ENCODE results near the gene PALM. TPM values are rescaled to one million over a fixed set of nuclear protein-coding genes. Genes with fewer than 3 reads are reported as not detected.

The PALM gene
- total and polyA plus RNA-seq, 4 experiments from 2014 or later, result not detected

GRCh38 chr19:789701-790060, 80.9 kb downstream of the PALM start:
- H3K36me3 ChIP-seq (ENCODE audit: insufficient read depth, low read length), result no peaks in the 10 kb centered on the region
- H3K4me1 Mint-ChIP-seq, result no peaks in the 10 kb centered on the region
- no peak overlapping the region for H3K27ac ChIP-seq (ENCODE audit: low read depth, low read length)
- H3K36me3 Mint-ChIP-seq, result no peaks in the 10 kb centered on the region
- H3K4me3 Mint-ChIP-seq, result no peak overlapping the region
- ChIA-PET CTCF (ENCODE audit: partially characterized antibody) (no interaction called here), POLR2A (ENCODE audit: partially characterized antibody) (interaction anchor here (0.6 kb wide), 1 partner anchor 229 kb away, joined by 3 read pairs; no protein-coding TSS in a partner anchor)
- H3K27ac Mint-ChIP-seq, result no peak overlapping the region
- H3K27me3 Mint-ChIP-seq, result no peaks in the 10 kb centered on the region
- DNase-seq, result no peak
- no peaks in the 10 kb centered on the region for H3K4me1 ChIP-seq (ENCODE audit: insufficient read depth, low read length)
- H3K27me3 ChIP-seq (ENCODE audit: insufficient read depth, low read length), result no peaks in the 10 kb centered on the region
- no peaks in the 10 kb centered on the region for H3K9me3 Mint-ChIP-seq
- H3K4me3 ChIP-seq (ENCODE audit: low read length in 2 of 2), result no peak overlapping the region
- intact Hi-C loops (cut with micrococcal nuclease), result loop anchor here (10.0 kb wide), 1 partner anchor 455 kb away; the partner anchor contains the start of genes ATP5F1D and MIDN
- H3K9me3 ChIP-seq (ENCODE audit: control insufficient read depth in 1 of 2, low read length in 2 of 2), result no peaks in the 10 kb centered on the region

GRCh38 chr19:791007-791566, 82.4 kb downstream of the PALM start:
- H3K27ac Mint-ChIP-seq, result no peak overlapping the region
- POLR2A ChIA-PET (ENCODE audit: partially characterized antibody), result no interaction called here
- no peaks in the 10 kb centered on the region for H3K4me1 Mint-ChIP-seq
- H3K9me3 Mint-ChIP-seq, result no peaks in the 10 kb centered on the region
- no peaks in the 10 kb centered on the region for H3K27me3 ChIP-seq (ENCODE audit: insufficient read depth, low read length)
- H3K36me3 Mint-ChIP-seq, result no peaks in the 10 kb centered on the region
- H3K4me3 ChIP-seq (ENCODE audit: low read length in 2 of 2), result no peak overlapping the region
- H3K27ac ChIP-seq (ENCODE audit: low read depth, low read length), result no peak overlapping the region
- intact Hi-C loops (cut with micrococcal nuclease), result loop anchor here (10.0 kb wide), 1 partner anchor 454 kb away; the partner anchor contains the start of genes ATP5F1D and MIDN
- H3K36me3 ChIP-seq (ENCODE audit: insufficient read depth, low read length), result no peaks in the 10 kb centered on the region
- H3K27me3 Mint-ChIP-seq, result no peaks in the 10 kb centered on the region
- CTCF ChIA-PET (ENCODE audit: partially characterized antibody), result no interaction called here
- H3K4me3 Mint-ChIP-seq, result no peak overlapping the region
- H3K9me3 ChIP-seq (ENCODE audit: control insufficient read depth in 1 of 2, low read length in 2 of 2), result no peaks in the 10 kb centered on the region
- H3K4me1 ChIP-seq (ENCODE audit: insufficient read depth, low read length), result peaks cover under 1% of the 10 kb centered on the region
- DNase-seq, result no peak

GRCh38 chr19:791567-792305, 83.0 kb downstream of the PALM start:
- POLR2A ChIA-PET (ENCODE audit: partially characterized antibody), result no interaction called here
- peaks cover under 1 to 3% (median 2%) of the 10 kb centered on the region in 4 donors for H3K4me1 Mint-ChIP-seq
- intact Hi-C loops (cut with micrococcal nuclease), result loop anchor here (10.0 kb wide), 1 partner anchor 453 kb away; the partner anchor contains the start of genes ATP5F1D and MIDN
- DNase-seq, result peak in 1 of 5 donors; percentile 27
- Histone ChIP-seq H3K4me1 (ENCODE audit: insufficient read depth, low read length) (peaks cover 5% of the 10 kb centered on the region), H3K27ac (ENCODE audit: low read depth, low read length) (no peak overlapping the region), H3K27me3 (ENCODE audit: insufficient read depth, low read length) (no peaks in the 10 kb centered on the region), H3K9me3 (ENCODE audit: control insufficient read depth in 1 of 2, low read length in 2 of 2) (no peaks in the 10 kb centered on the region), H3K36me3 (ENCODE audit: insufficient read depth, low read length) (no peaks in the 10 kb centered on the region), H3K4me3 (ENCODE audit: low read length in 2 of 2) (no peak overlapping the region)
- no peak overlapping the region for H3K27ac Mint-ChIP-seq
- no peaks in the 10 kb centered on the region for H3K27me3 Mint-ChIP-seq
- no peaks in the 10 kb centered on the region for H3K9me3 Mint-ChIP-seq
- peaks cover 0 to under 1% of the 10 kb centered on the region in 2 donors for H3K36me3 Mint-ChIP-seq
- no peak overlapping the region for H3K4me3 Mint-ChIP-seq
- CTCF ChIA-PET (ENCODE audit: partially characterized antibody), result no interaction called here

- Histone ChIP-seq H3K4me3 (ENCODE audit: low read length in 2 of 2) (no peak overlapping the region), H3K36me3 (ENCODE audit: insufficient read depth, low read length) (no peaks in the 10 kb centered on the region), H3K4me1 (ENCODE audit: insufficient read depth, low read length) (peaks cover 5% of the 10 kb centered on the region), H3K9me3 (ENCODE audit: control insufficient read depth in 1 of 2, low read length in 2 of 2) (no peaks in the 10 kb centered on the region), H3K27ac (ENCODE audit: low read depth, low read length) (no peak overlapping the region), H3K27me3 (ENCODE audit: insufficient read depth, low read length) (no peaks in the 10 kb centered on the region)
- intact Hi-C loops (cut with micrococcal nuclease), result loop anchor here (10.0 kb wide), 1 partner anchor 452 kb away; the partner anchor contains the start of genes ATP5F1D and MIDN
- Mint-ChIP-seq H3K4me3 (no peak overlapping the region), H3K36me3 (peaks cover 0 to 3% of the 10 kb centered on the region in 2 donors), H3K4me1 (peaks cover 3 to 7% (median 5%) of the 10 kb centered on the region in 4 donors), H3K27me3 (no peaks in the 10 kb centered on the region), H3K27ac (no peak overlapping the region), H3K9me3 (no peaks in the 10 kb centered on the region)
- ChIA-PET POLR2A (ENCODE audit: partially characterized antibody) (no interaction called here), CTCF (ENCODE audit: partially characterized antibody) (no interaction called here)
- peak in 1 of 5 donors; percentile 19 for DNase-seq
Measured at GRCh38 chr19:792306-792885, 83.7 kb downstream of the PALM start.

GRCh38 chr19:793806-794205, 85.1 kb downstream of the PALM start:
- POLR2A ChIA-PET (ENCODE audit: partially characterized antibody), result no interaction called here
- peak overlapping the region in 2 of 8 donors; percentile 17 to 47 for H3K4me3 Mint-ChIP-seq

GRCh38 chr19:795073-795611, 86.4 kb downstream of the PALM start:
- no peak for DNase-seq
- ChIA-PET CTCF (ENCODE audit: partially characterized antibody) (no interaction called here), POLR2A (ENCODE audit: partially characterized antibody) (interaction anchor here (0.8 to 0.9 kb wide), 2 partner anchors 18 to 189 kb away, joined by 3 to 4 read pairs; partner anchors contain the start of gene WDR18)
- peaks cover 0 to 16% of the 10 kb centered on the region in 2 donors for H3K36me3 Mint-ChIP-seq
- H3K9me3 ChIP-seq (ENCODE audit: control insufficient read depth in 1 of 2, low read length in 2 of 2), result no peaks in the 10 kb centered on the region
- intact Hi-C loops (cut with micrococcal nuclease), result loop anchor here (5.0 to 10.0 kb wide), 2 partner anchors 450 to 1067 kb away; partner anchors contain the start of genes ATP5F1D, KLF16 and MIDN
- H3K36me3 ChIP-seq (ENCODE audit: insufficient read depth, low read length), result no peaks in the 10 kb centered on the region
- H3K4me1 Mint-ChIP-seq, result peaks cover 8 to 24% (median 15%) of the 10 kb centered on the region in 4 donors
- H3K4me1 ChIP-seq (ENCODE audit: insufficient read depth, low read length), result peaks cover 21% of the 10 kb centered on the region
- H3K9me3 Mint-ChIP-seq, result no peaks in the 10 kb centered on the region
- no peaks in the 10 kb centered on the region for H3K27me3 ChIP-seq (ENCODE audit: insufficient read depth, low read length)
- H3K4me3 ChIP-seq (ENCODE audit: low read length in 2 of 2), result no peak overlapping the region
- H3K4me3 Mint-ChIP-seq, result no peak overlapping the region
- H3K27ac ChIP-seq (ENCODE audit: low read depth, low read length), result no peak overlapping the region
- H3K27ac Mint-ChIP-seq, result no peak overlapping the region
- H3K27me3 Mint-ChIP-seq, result no peaks in the 10 kb centered on the region

More at GRCh38 chr19:793806-794205, 85.1 kb downstream of the PALM start:
- Histone ChIP-seq H3K27ac (ENCODE audit: low read depth, low read length) (no peak overlapping the region), H3K36me3 (ENCODE audit: insufficient read depth, low read length) (no peaks in the 10 kb centered on the region), H3K9me3 (ENCODE audit: control insufficient read depth in 1 of 2, low read length in 2 of 2) (no peaks in the 10 kb centered on the region), H3K4me1 (ENCODE audit: insufficient read depth, low read length) (peaks cover 8% of the 10 kb centered on the region), H3K27me3 (ENCODE audit: insufficient read depth, low read length) (no peaks in the 10 kb centered on the region), H3K4me3 (ENCODE audit: low read length in 2 of 2) (no peak overlapping the region)
- peak overlapping the region in 1 of 7 donors; percentile 8 for H3K27ac Mint-ChIP-seq
- CTCF ChIA-PET (ENCODE audit: partially characterized antibody), result no interaction called here
- no peaks in the 10 kb centered on the region for H3K9me3 Mint-ChIP-seq
- peaks cover 3 to 10% (median 5%) of the 10 kb centered on the region in 4 donors for H3K4me1 Mint-ChIP-seq
- no peaks in the 10 kb centered on the region for H3K27me3 Mint-ChIP-seq
- intact Hi-C loops (cut with micrococcal nuclease), result loop anchor here (10.0 kb wide), 1 partner anchor 451 kb away; the partner anchor contains the start of genes ATP5F1D and MIDN
- peaks cover 0 to 5% of the 10 kb centered on the region in 2 donors for H3K36me3 Mint-ChIP-seq
- DNase-seq, result no peak
